ENCODE measurements around the gene DNAH17.

DNA sequence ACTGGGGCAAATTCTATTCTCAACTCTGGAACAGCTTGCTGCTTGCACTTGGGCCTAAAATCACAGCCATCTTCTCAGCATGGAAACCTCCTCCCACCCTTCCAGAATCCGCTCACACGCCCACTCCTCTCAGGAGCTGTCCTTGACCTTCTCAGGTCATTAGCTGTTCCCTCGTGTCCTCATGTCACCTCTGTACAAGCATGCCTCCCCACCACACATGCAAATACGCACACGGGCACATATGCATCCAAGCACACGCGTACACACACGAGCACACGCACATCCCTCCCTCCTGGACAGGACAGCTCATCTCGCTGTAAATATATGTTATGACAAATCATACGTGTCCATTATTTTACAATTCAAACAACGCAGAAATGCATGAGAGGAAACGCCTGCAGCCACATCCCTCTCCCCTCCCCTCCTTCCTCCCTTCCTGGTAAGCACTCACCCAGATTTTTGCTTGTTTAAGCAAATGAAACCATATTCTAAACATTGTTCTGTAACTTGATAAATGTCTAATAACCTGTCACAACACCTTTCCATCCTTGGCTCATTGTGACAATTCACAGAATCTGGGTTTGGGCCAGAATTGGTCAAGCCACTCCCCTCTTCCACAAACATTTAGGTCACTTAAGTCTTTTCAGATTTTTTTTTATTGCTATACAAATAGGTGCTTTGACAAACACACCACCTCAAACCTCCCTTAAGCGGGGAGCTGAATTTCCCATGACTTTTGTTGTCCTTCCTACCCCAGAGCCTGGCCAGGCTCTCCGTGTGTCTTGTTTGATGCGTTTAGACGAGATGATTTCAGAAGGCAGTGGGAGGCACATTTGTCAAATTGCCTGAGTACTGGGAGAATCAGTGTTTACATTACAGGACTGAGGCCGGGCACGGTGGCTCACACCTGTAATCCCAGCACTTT is 41.7 kb downstream of the DNAH17 start:
- TF ChIP-seq, protein P1, sequence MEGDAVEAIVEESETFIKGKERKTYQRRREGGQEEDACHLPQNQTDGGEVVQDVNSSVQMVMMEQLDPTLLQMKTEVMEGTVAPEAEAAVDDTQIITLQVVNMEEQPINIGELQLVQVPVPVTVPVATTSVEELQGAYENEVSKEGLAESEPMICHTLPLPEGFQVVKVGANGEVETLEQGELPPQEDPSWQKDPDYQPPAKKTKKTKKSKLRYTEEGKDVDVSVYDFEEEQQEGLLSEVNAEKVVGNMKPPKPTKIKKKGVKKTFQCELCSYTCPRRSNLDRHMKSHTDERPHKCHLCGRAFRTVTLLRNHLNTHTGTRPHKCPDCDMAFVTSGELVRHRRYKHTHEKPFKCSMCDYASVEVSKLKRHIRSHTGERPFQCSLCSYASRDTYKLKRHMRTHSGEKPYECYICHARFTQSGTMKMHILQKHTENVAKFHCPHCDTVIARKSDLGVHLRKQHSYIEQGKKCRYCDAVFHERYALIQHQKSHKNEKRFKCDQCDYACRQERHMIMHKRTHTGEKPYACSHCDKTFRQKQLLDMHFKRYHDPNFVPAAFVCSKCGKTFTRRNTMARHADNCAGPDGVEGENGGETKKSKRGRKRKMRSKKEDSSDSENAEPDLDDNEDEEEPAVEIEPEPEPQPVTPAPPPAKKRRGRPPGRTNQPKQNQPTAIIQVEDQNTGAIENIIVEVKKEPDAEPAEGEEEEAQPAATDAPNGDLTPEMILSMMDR (IDR thresholded peaks at IDR 0.05): no peak
- TF ChIP-seq EZH2 (IDR thresholded peaks at IDR 0.05): no peak
- no peak for TF ChIP-seq EZH2phosphoT487 (IDR thresholded peaks at IDR 0.05)
